HG03575 (cell line): Measurements from ENCODE around the gene SREBF1.
"Not testable (repeated sequence)": the region's sequence is repeated elsewhere in the genome, so short reads cannot be mapped to it uniquely, and the experiment has no call there.

Source experiments
- ATAC-seq: cut with Tn5 transposase; IDR thresholded peaks from one replicate; pipeline ENCODE4 v1.9.1; 2021; ENCODE audit not compliant: unreplicated experiment, insufficient number of reproducible peaks, low FRiP score; ENCODE audit errors: extremely low read depth

SREBF1 gene

DNA sequence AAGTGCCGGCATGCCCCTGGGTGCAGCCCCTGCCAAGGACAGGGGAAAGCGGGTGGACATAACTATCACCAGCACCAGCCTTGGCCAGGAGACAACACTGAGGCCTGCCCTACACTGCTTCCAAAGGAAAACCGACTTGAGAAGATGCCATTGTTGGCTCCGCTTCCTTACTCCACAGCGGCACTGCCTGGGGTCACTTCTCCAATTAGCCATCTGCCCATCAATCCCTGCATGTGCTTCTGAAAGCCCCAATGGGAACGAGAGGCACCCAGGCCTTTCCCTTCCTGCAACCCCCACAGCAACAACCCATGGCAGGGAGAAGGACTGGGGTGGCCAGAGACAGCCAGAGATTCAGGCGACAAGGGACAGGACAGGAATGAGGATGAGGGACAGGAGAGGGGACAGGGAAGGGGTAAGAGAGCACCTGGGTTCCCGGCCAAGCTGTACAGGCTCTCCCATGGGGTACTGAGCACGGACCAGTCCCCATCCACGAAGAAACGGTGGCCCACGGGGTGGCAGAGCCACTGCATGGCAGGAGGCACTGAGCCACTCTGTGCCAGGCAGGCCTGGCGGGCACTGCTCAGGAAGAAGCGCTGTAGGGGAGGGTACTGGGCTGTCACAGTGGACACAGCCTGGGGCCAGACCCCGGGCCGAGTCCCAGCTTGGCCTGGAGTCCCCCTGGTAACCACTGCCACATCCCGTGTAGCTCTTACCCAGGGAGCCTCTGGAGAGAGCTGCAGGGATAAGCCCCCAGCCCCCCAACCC lies 21.2 kb downstream of the SREBF1 start:
- no peak for ATAC-seq

DNA sequence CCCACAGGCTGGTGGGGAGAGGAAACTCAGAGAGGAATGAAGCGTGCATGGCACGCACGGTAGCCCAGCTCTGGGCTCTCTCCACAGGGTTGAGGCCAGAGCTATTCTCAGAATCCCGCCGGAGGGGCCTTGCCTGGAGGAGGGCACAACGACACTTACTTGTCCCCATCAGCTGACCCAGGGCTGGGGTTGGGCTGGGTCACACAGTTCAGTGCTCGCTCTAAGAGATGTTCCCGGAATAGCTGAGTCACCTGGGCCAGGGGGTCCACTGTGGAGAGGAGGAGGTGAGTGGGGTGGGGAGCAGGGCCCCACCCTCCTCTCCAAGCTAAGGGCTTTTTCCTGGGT lies 21.8 kb downstream of the SREBF1 start:
- no peak for ATAC-seq

DNA sequence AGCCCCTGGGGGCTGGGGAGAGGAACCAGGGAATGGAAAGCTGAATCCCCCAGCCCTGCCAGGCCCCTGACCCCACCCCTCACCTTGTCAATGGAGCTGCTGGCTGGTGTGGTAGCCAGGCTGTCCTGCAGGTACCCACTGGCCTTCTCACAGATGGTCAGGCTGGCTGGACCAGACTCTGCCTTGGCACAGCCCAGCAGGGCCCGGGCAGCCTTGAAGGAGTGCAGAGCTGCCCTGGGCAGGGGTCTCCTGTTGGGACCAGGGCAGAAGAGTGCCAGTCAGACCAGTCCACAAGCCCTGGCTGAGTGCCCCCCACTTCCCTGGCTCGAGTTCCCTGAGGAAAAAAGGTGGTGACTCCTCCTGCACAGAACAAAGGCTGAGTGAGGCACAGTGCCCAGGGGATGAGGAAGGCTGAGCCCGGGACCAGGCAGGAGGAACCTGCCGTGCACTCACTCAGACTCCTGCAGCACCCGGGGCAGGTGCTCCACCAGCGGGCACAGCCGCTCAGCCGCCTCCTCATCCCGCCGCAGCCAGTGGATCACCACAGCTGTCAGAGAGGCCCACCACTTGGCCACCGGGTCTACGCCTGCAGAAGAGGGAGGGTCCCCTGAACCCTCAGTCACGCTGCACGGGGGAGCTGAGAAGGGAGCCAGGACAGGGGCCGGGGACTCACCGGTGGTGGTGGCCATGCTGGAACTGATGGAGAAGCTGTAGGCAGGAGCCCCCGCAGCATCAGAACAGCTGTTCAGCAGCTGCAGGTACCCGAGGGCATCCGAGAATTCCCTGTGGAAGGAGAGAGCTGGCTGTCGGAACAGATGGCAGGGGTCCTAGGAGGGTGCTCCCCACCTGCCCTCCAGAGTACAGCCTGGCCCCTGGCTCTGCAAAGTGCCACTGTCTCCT lies 22.4 kb downstream of the SREBF1 start:
- ATAC-seq: no peak

DNA sequence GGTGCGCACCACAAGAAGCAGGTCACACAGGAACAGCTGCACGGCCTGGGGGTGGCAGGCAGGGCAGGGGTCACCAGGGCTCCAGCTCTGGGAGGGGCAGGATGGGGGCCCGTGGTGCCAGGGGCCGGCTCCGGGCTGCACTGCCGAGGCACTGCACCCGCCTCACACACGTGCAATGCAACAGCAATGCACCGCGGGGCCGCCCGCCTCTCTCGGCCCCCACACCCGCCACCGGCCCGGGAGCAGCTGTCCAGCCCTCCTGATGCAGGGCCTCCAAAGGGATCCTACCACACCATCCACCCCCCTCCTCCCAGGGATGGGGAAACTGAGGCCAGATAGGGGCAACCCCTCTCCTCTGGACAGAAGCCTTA lies 23.1 kb downstream of the SREBF1 start:
- ATAC-seq: no peak

DNA sequence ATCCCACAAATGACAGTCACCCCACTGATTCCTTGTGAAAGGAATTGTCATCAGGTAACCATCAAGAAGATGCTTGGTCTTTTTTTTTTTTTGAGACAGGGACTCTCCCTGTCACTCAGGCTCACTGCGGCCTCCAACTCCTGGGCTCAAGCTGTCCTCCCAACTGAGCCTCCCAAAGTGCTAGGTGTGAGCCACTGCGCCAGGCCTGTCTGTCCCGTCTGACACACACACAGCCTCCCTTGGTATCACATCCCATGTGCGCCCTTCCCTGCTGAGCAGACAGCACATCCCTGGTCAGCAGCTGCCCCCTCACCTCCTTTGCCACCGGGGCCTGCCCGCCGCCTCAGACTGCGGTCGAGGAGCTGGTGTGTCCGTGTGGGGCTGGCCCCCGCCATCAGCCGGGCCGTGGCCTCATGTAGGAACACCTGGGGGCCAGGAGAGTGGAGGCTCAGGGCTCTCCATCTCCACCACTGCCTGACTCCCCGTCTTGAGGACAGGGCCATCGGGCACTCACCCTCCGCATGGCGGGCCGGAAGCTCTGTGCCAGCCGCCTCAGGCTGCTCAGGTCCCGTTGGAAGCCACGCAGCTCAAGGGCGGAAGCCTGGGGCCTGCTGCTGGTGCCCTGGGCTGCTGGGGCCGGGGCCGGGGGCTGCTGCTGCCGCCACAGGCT lies 23.6 kb downstream of the SREBF1 start:
- ATAC-seq: no peak

DNA sequence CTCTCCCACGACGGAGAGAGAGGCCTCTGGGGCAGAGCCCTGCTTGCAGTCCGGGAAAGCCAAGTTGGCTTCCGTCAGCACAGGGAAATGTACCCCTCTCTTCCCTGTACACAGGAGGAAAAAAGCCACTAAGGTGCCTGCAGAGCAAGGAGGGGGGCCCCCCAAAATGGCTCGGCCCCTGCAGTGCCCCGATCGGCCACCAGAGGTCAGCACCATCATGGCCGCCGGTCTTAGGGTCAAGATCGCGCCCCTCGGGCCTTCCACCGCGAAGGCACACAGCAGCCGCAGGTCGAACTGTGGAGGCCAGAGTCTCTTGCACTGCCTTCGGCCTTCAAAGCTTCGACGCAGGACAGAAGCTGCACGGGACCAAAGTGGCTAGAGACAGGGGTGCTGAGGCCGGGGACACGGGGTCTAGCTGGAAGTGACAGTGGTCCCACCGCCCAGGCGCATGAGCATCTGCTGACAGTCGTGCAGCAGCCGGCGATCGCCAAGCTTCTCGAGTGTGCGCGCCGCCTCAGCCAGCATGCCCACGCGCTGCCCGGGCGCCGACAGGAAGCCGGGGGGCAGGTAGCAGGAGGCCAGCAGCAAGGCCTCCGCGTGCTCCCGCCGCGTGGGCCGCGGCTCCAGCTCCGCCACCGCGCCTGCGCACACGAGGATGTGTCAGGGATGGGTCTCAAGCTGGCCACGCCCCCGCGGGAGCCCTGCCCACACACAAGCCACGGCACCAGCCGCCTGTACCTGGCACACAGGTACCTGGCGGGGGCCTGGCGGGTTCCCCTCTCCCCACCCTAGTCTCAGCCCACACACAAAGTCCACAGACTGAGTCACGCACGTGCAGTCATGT lies 24.4 kb downstream of the SREBF1 start:
- ATAC-seq: no peak

DNA sequence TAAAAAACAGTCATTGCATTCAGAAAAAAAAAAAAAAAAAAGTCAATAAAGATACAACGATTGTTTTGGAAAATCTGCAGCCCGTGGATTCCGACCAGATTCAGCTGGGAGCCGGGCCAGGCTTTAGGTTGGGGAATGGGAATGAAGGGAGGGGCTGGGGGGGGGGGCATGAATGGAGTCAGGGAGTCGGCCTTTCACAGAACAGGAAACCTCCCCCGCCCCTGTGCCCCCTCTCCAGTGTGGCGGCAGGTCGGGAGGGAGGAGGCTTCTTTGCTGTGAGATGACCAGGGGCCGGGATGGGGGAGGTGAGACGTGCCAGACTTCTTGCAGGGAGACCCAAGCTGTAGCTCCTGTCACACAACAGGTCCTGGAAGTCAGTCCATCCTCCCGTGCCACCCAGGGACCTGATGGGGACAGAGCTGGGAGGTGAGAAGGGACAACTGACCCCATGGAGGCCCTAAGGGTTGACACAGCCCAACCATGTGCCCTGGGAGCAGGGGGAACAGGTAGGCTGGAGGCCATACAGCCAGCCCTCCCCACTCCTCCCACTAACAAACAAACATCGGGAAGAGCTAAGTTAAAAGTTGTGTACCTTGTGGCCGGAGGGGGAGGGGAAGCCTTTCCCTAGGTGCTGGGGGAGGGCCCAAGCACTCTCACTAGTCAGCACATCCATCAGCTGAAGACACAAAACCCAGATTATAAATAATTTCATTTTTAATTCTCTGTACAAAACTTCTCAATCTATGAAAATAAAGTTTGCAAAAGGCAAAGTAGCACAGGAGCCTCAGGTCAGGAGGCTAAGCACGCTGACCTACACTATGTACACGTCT lies 25.2 kb downstream of the SREBF1 start:
- ATAC-seq: no peak

DNA sequence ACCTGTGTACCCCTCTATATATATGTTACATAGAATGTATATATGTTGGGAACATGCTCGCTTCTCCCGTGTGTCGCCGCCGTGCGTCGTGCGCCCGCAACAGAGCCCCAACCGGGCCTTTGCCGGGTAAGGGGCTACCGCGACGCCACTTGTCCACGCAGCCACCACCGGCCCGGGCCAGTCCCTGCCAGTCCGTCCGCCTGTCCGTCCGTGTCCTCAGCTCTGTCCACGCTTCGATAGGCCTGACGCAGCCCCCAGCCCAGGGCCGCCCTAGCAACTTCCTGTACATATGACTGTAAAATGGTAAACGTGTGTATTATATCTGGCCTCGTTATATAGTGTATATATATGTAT lies 25.9 kb downstream of the SREBF1 start:
- no peak for ATAC-seq

DNA sequence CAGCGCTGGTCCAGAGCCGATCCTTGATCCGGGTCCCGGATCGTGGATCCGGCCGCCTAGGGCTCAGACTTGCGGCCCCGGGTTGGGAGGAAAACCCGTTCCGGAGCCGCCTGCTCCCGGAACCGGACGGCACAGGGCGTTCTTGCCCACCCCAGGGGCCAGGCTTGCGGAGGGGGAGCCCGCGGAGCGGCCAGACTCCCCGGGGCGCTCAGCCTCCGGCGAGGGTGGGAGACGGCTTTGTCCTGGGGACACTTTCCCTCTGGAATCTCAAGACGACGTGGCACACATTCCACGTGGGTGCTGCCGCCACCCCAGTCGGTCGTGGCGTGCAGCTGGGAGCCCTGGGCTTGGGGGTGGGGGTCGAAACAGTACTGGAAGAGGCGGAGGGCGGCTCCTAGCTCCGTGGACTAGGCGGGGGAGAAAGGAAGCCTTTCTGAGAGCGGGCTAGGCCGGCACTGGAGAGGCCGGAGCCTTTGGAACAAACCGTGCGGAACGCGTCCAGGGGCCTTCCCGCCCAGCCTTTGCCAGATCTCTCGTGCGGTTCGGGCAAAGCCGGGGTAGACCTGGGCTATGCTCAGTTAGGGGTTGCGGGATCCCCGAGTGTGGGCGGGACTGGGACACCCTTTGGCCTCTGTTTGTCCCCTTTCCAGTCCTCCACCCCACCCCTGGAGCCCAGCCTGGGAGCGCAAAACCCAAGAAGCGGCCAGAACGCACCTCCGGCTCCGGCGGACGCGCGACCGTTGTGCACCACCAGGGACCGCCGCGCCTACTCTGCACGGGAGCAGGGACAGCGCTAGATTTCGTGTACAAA lies 26.5 kb downstream of the SREBF1 start:
- no peak for ATAC-seq

DNA sequence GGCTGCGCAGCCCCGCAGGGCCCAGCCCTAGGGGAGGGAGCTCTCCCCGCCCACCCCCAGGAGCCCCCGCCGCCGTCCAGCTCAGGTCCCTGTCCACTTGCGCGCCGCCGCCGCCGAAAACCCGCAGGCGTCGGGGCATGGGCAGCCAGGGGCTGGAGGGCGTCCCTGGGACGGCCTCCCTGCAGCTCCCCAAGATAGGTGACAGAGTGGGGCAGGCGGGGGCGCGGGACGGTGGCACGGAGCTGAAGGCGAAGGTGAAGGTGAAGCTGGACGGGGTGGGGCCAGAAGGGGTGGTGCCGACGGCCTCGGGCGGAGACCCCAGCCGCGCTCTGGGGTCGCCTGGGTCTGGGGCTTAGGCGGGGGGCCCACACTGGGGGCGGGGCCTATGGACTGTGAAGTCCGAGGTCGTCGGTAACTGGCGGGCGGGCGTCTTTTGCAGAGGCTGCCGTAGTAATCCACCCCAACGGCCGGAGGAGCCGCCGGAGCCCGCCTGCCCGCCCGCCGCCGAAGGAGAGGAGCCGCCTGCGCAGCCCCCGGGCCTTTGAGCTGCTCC lies 27.2 kb downstream of the SREBF1 start:
- no peak for ATAC-seq

DNA sequence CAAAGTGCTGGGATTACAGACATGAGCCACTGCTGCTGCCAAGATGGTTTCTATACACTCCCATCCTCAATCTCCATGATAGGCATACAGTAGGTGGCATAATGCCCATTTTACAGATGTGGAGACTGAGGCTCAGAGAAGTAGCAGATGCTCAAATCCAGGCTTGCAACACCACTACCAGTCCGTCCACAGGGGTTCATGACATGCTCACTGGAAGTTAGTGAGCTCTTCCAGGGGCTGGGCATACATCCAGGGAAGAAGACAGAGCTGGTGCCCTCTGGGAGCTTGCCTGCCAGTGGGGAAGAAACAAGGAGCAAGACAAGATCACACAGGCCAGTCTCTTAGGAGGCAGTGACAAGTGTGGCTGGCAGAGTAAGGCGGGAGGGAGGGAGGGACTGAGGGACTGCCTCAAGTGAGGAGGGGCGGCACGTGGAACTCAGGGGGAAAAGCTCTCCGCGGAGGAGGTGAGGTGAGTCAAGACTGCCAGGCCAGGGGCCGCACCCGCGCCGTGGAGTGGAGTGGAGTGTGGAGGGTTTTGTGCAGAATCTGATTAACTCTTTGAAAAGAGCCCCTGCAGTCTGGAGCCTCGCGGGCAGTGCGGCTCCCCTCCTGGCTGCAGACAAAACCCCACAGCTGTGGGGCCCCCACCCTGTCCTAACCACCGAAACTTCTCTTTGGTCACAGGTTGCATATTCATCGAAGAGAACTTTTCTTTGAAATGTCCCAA lies 27.9 kb downstream of the SREBF1 start:
- no peak for ATAC-seq

DNA sequence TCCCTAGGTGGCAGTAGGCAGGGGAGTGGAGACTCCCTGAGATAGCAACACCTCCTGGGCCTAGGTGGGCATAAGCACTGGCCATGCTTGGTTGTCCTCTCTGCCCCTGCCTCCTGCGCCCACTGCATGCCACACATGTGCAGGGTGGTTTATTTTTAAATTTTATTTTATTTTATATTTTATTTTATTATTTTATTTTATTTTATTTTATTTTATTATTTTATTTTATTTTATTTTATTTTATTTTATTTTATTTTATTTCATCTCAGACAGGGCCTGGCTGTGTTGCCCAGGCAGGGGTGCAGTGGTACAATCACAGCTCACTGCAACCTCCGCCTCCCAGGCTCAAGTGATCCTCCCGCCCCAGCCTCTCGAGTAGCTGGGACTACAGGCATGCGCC lies 28.6 kb downstream of the SREBF1 start:
- ATAC-seq: not testable (repeated sequence)

DNA sequence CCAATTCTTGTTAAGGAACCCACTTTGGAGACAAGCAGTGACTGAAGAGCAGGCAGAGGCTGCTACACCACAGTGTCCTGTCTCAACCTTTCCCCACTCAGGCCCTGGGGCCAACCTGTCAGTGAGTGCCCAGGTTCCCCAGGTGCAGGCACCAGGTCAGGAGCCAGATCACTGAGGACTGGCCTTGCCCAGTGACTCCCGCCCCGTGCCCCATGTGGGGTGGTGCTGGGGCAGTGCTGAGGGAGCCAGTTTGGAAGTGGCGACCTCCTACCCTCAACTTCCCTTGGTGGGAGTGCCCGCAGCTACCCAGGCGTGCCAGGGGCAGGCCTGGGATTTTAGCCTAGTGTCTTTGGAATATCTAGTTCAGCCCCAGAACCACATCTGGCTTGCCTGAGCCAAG lies 29.3 kb downstream of the SREBF1 start:
- no peak for ATAC-seq

DNA sequence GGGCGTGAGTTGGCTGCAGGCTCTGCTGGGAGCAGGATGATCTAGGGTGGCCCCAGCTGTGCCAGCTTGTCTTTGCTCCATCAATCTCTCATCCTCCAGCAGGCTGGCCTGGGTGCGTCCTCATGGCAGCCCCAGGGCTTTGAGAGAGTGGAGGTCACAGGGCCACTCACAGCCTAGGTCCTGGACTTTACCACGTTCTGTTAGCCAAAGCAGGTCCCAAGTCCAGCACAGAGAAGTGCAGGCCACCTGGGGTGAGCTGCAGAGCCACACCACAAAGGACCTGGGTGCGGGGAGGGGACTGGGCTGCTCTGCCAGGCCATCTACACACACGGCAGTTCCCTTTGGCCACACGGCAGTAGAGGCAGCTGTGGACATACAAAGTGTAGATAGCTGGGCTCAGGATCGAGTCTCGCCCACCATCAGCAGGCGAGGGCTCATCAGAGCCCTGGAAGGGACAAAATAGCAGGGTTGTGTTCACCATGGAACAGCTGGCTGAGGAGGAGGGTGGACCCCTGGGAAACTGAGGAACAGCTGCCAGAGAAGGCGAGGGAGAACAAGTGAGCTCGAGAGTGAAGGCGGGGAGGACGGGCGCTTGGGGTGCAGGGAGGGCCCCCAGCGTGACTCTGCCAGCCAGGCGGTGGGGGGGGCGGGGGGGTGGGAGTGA lies 30.0 kb downstream of the SREBF1 start:
- no peak for ATAC-seq

DNA sequence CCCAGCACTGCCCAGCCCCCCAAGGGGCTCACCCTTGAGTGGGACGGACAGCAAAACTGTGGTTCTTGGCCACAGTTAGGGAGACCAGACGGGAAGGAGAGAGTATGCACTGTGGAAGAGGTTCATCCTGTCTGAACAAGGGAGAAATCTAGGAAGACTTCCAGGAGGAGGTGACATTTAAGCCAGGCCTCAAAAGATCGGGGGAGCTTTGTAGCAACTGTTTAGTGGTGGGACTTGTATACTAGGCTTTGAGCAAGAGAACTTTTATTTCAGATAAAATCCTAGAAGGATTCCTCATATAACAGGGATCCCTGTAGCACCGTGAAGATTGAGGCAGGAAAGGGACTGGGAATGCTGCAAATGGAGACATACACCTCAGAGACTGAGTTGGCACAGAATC lies 30.8 kb downstream of the SREBF1 start:
- ATAC-seq: no peak

DNA sequence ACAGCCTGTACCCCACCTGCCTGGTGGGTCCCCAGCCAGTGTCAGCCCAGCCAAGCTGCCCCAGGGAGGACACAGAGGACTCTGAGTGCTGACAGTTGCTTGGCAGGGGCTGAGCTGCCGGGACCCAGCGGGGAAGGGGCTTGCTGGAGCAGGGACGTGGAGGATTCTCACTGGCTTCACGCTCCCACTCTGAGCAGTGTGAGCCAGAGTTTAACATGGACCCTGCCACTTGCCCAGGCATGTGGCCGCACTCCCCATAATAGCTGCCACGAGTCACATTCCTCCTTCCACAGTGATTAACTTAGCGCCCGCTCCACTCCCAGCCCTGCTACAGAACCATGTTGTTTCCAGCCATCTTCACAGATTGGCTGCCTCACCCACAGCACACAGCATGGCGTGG lies 31.2 kb downstream of the SREBF1 start:
- no peak for ATAC-seq
